HCT116 (cell line): ENCODE results near the gene PCLO. TPM values are rescaled to one million over a fixed set of nuclear protein-coding genes. Genes with fewer than 3 reads are reported as not detected.

Source experiments
- ATAC-seq: fragments of 200-7000 bp; cut with Tn5 transposase; 2 replicates; pipeline ENCODE4 v1.9.1; 2020; ENCODE audit warnings: mild to moderate bottlenecking, moderate library complexity
- BruUV-seq: library from RNA; stranded (reverse); fragments of 400-500 nt; replicated peaks from 2 replicates; lab custom pipeline; 2021; lab: Mats Ljungman, UMichigan
- CTCF ChIA-PET: fragments of 300-600 bp; sonication (Branson Sonifier 250); formaldehyde crosslinking; loops from one replicate; lab custom pipeline; 2021; ENCODE audit warnings: antibody characterized with exemption; lab: Charles Lee
- POLR2A ChIA-PET: fragments of 300-600, 350-600 bp; sonication (Branson Sonifier 250); formaldehyde crosslinking; loops from one replicate; lab custom pipeline; 2021; ENCODE audit warnings: antibody characterized with exemption; lab: Charles Lee
- RAD21 ChIA-PET, 2 experiments: fragments of 300-600 bp; sonication (Branson Sonifier 250); formaldehyde crosslinking; loops; one replicate each; lab custom pipeline; 2023; ENCODE audit warnings: low total read pairs in 2 of 2; ENCODE audit not compliant: uncharacterized antibody in 2 of 2, unreplicated experiment in 2 of 2, low non-redundant PET in 1 of 2; lab: Charles Lee
- DNase-seq: peaks from one replicate; pipeline ENCODE4 v3.0.0-alpha.2; 2010; ENCODE audit warnings: low read depth, low spot score
- H2AFZ ChIP-seq: fragments of 200-600 bp; shearing (Covaris generic), sonication (generic); 2 replicates; pipeline ENCODE4 v1.6.1; 2017; ENCODE audit warnings: low read depth, mixed run types, mixed read lengths, antibody characterized with exemption, low read length; ENCODE audit not compliant: poor library complexity, severe bottlenecking
- H3K27ac ChIP-seq: 2 replicates; pipeline ENCODE4 v1.5.1; 2012; ENCODE audit warnings: low read depth, low read length
- H3K27me3 ChIP-seq: fragments of 200-600 bp; sonication (generic); 2 replicates; pipeline ENCODE4 v1.6.1; 2016; ENCODE audit warnings: mixed run types, low read length, mixed read lengths; ENCODE audit not compliant: insufficient read depth
- H3K36me3 ChIP-seq, 2 experiments: fragments of 200-500 bp in 1 of 2; fragments of 200-600 bp in 1 of 2; sonication (Bioruptor generic) in 1 of 2; sonication (generic) in 1 of 2; 2 replicates each; pipeline versions ENCODE4 v1.5.1 to v1.6.1; 2014 to 2016; ENCODE audit warnings: low read length in 2 of 2, inconsistent platforms in 1 of 2, mixed read lengths in 1 of 2, mixed run types in 1 of 2; ENCODE audit not compliant: insufficient read depth in 2 of 2, control insufficient read depth in 1 of 2
- H3K4me1 ChIP-seq, 2 experiments: fragments of 200-600 bp in 1 of 2; sonication (generic) in 1 of 2; 2 replicates each; pipeline versions ENCODE4 v1.5.1 to v1.6.1; 2012 to 2017; ENCODE audit warnings: low read length in 2 of 2, inconsistent platforms in 1 of 2, mild to moderate bottlenecking in 1 of 2, mixed read lengths in 1 of 2, mixed run types in 1 of 2, moderate library complexity in 1 of 2; ENCODE audit not compliant: insufficient read depth in 2 of 2, control insufficient read depth in 1 of 2
- H3K4me2 ChIP-seq: fragments of 200-600 bp; sonication (generic); 2 replicates; pipeline ENCODE4 v1.6.1; 2017; ENCODE audit warnings: mixed run types, low read length, mixed read lengths
- H3K4me3 ChIP-seq, 2 experiments: fragments of 200-600 bp in 1 of 2; sonication (generic) in 1 of 2; replicated peaks in 1 of 2; 2 replicates each; pipeline ENCODE4 v1.5.1; 2011 to 2016; ENCODE audit warnings: low read length in 2 of 2, control low read depth in 1 of 2, low read depth in 1 of 2, mild to moderate bottlenecking in 1 of 2, mixed read lengths in 1 of 2, mixed run types in 1 of 2
- H3K79me2 ChIP-seq: fragments of 200-600 bp; sonication (generic); 2 replicates; pipeline ENCODE4 v1.6.1; 2017; ENCODE audit warnings: mild to moderate bottlenecking, mixed run types, low read length, moderate library complexity, mixed read lengths; ENCODE audit not compliant: insufficient read depth
- H3K9ac ChIP-seq: fragments of 200-600 bp; sonication (generic); 2 replicates; pipeline ENCODE4 v1.6.1; 2016; ENCODE audit warnings: low read length, mixed read lengths
- H3K9me2 ChIP-seq: fragments of 200-600 bp; sonication (generic), shearing (Covaris generic); 2 replicates; pipeline ENCODE4 v1.6.1; 2017; ENCODE audit warnings: mixed run types, mild to moderate bottlenecking, moderate library complexity; ENCODE audit not compliant: insufficient read depth
- H3K9me3 ChIP-seq, 2 experiments: fragments of 200-500 bp in 1 of 2; fragments of 200-600 bp in 1 of 2; sonication (Bioruptor generic) in 1 of 2; sonication (generic) in 1 of 2; 2 replicates each; pipeline ENCODE4 v1.6.1; 2014 to 2017; ENCODE audit warnings: low read length in 2 of 2, mixed read lengths in 2 of 2, inconsistent platforms in 1 of 2, low read depth in 1 of 2, mild to moderate bottlenecking in 1 of 2, mixed run types in 1 of 2, moderate library complexity in 1 of 2; ENCODE audit not compliant: control insufficient read depth in 1 of 2, insufficient read depth in 1 of 2
- H4K20me1 ChIP-seq: fragments of 200-600 bp; sonication (generic), shearing (Covaris generic); 2 replicates; pipeline ENCODE4 v1.6.1; 2017; ENCODE audit warnings: mixed run types, mild to moderate bottlenecking, moderate library complexity; ENCODE audit not compliant: insufficient read depth
- ATF3 ChIP-seq: IDR thresholded peaks from 2 replicates; pipeline ENCODE4 v1.6.1; 2012
- CEBPB ChIP-seq: IDR thresholded peaks from 2 replicates; pipeline ENCODE4 v1.6.1; 2012; ENCODE audit warnings: low read depth
- CTCF ChIP-seq, 3 experiments: fragments of 200-600 bp in 1 of 3; sonication (generic) in 1 of 3; IDR thresholded peaks in 2 of 3; conservative IDR thresholded peaks in 1 of 3; 2 replicates each; pipeline ENCODE4 v1.5.1; 2012 to 2017; ENCODE audit warnings: low read depth in 2 of 3, low read length in 2 of 3, antibody characterized with exemption in 1 of 3, borderline replicate concordance in 1 of 3, control low read depth in 1 of 3, mild to moderate bottlenecking in 1 of 3, mixed read lengths in 1 of 3, mixed run types in 1 of 3, moderate library complexity in 1 of 3; ENCODE audit not compliant: insufficient read depth in 1 of 3
- EGR1 ChIP-seq: IDR thresholded peaks from 2 replicates; pipeline ENCODE4 v1.6.1; 2012; ENCODE audit warnings: low read depth
- EZH2 ChIP-seq: fragments of 200-600 bp; sonication (generic); IDR thresholded peaks from 2 replicates; pipeline ENCODE4 v1.6.1; 2017; ENCODE audit warnings: antibody characterized with exemption, mixed run types
- POLR2A ChIP-seq: IDR thresholded peaks from 2 replicates; pipeline ENCODE4 v1.7.0; 2011; ENCODE audit warnings: borderline replicate concordance; ENCODE audit not compliant: insufficient read depth, insufficient read length; ENCODE audit errors: extremely low read depth
- RAD21 ChIP-seq: IDR thresholded peaks from 2 replicates; pipeline ENCODE4 v1.6.1; 2012; ENCODE audit warnings: low read depth, mild to moderate bottlenecking
- REST ChIP-seq: IDR thresholded peaks from 2 replicates; pipeline ENCODE4 v1.6.1; 2012; ENCODE audit warnings: low read depth
- SIN3A ChIP-seq: IDR thresholded peaks from 2 replicates; pipeline ENCODE4 v1.6.1; 2012; ENCODE audit warnings: low read depth
- TCF7L2 ChIP-seq: IDR thresholded peaks from 2 replicates; pipeline ENCODE4 v1.7.0; 2011; ENCODE audit warnings: borderline replicate concordance, inconsistent platforms; ENCODE audit not compliant: insufficient read depth, insufficient read length; ENCODE audit errors: extremely low read depth
- ZNF274 ChIP-seq: fragments of 200-500 bp; sonication (Bioruptor generic); IDR thresholded peaks from 2 replicates; pipeline ENCODE4 v1.6.1; 2014; ENCODE audit warnings: mild to moderate bottlenecking, low read depth, low read length, inconsistent platforms
- intact Hi-C: fragments of 100-400 bp; cut with micrococcal nuclease; formaldehyde crosslinking; loops from 2 replicates; pipeline ENCODE4 v1.10.0; 2022
- total RNA-seq: library from RNA; stranded (reverse); gene quantifications from one replicate; pipeline ENCODE4 v1.2.1, GENCODE V29; 2021; ENCODE audit not compliant: unreplicated experiment

Gene PCLO
- total RNA-seq, 1 experiment from 2014 or later: 2.4 TPM

GRCh38 chr7:83065714-83066113, 97.0 kb downstream of the PCLO start:
- no peak for ATAC-seq
- BruUV-seq: no TSS peak

More at GRCh38 chr7:83065714-83066113, 97.0 kb downstream of the PCLO start:
- Histone ChIP-seq H3K9me2 (no peaks in the 10 kb centered on the region), H3K36me3 (no peaks in the 10 kb centered on the region), H3K4me1 (no peaks in the 10 kb centered on the region), H3K4me2 (no peak overlapping the region), H3K27me3 (no peaks in the 10 kb centered on the region), H3K4me3 (no peak overlapping the region), H3K9ac (no peak overlapping the region), H3K27ac (no peak overlapping the region), H4K20me1 (no peaks in the 10 kb centered on the region), H2AFZ (no peak overlapping the region), H3K79me2 (no peaks in the 10 kb centered on the region), H3K9me3 (no peaks in the 10 kb centered on the region)
- no peak for DNase-seq
- intact Hi-C loops: no loop called here
- CTCF ChIA-PET: no interaction called here
- POLR2A ChIA-PET: no interaction called here
- RAD21 ChIA-PET: no interaction called here
- no peak for TF ChIP-seq REST
- TF ChIP-seq EGR1: no peak
- no peak for TF ChIP-seq CEBPB
- no peak for TF ChIP-seq POLR2A
- no peak for TF ChIP-seq SIN3A
- TF ChIP-seq TCF7L2: no peak
- no peak for TF ChIP-seq ATF3
- TF ChIP-seq EZH2: no peak
- TF ChIP-seq CTCF (IDR thresholded peaks at IDR 0.05 in 2 of 3, conservative IDR thresholded peaks at IDR 0.05 in 1 of 3; ENCODE audit: borderline replicate concordance in 1 of 3, insufficient read depth in 1 of 3, low read depth in 2 of 3, low read length in 2 of 3): no peak
- no peak for TF ChIP-seq ZNF274
- TF ChIP-seq RAD21: no peak
